Heart left ventricle (tissue), 13 donors: ENCODE measurements around the gene ITPRIPL1.

Experiments used
- POLR2A ChIP-seq, 2 donors: fragments of 450-650 bp; IDR thresholded peaks; one replicate each; pipeline ENCODE4 v1.6.1; 2017; ENCODE audit warnings: antibody characterized with exemption in 2 of 2, mild to moderate bottlenecking in 2 of 2, moderate library complexity in 2 of 2
- TF ChIP-seq, protein P1 (sequence below), 12 donors: fragments of 200-600 bp; sonication (generic) in 4 of 12; IDR thresholded peaks; one replicate each; pipeline versions ENCODE4 v1.5.0 to v1.8.0; 2018 to 2022; ENCODE audit warnings: antibody characterized with exemption in 12 of 12, mild to moderate bottlenecking in 5 of 12
- donor health status: ischemic (EF 13 %, LVEDD 7.1; RV severe dilation, severe dysfunction).
- donor health status: DM: no; HTN: yes; CAD: no.
- donor health status: DM: no; HTN: no; CAD: no.
- donor health status: ischemic (EF 25% LVEDD 6.9; RV normal size, moderate dysfunction).
- donor health status: ischemic (EF 25% LVEDD 5.7; RV mildly dilated, moderate dysfunction).
- donor health status: ischemic (EF 35%, LVEDD 5.7; RV mildly dilated, moderate dysfunction).
- donor health status: nonischemic (EF 11% LVEDD 7.7; RV severe dilation, severe dysfunction).
- donor health status: DM: yes; HTN: yes; CAD: no.
- donor health status: PGD.
- donor health status: ischemic (EF 29% LVEDD 5.4; RV normal size, mild dysfunction).
- donor health status: nonischemic (EF 23%, LVEDD 6.1; RV moderate dilation, normal function).

DNA sequence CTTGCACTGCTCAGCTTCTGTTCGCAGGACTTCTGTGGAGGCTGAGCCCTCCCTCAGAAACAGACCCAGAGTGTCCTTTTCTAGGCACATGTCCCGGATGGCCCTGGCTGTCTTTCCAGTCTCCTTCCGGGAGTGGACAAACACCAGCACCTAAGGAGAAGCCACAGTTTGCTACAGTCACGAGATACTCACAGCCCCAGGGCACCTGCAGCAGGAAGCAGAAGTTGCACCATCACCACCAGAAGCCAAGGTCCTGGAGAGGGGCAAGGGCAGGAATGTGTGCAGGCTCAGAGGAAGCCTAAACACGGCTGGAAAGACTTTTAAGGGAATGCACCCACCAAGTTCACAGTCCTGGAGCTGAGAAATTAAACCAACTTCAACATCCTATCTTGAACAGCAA, 33.4 kb upstream of the ITPRIPL1 start:
- TF ChIP-seq, protein P1, sequence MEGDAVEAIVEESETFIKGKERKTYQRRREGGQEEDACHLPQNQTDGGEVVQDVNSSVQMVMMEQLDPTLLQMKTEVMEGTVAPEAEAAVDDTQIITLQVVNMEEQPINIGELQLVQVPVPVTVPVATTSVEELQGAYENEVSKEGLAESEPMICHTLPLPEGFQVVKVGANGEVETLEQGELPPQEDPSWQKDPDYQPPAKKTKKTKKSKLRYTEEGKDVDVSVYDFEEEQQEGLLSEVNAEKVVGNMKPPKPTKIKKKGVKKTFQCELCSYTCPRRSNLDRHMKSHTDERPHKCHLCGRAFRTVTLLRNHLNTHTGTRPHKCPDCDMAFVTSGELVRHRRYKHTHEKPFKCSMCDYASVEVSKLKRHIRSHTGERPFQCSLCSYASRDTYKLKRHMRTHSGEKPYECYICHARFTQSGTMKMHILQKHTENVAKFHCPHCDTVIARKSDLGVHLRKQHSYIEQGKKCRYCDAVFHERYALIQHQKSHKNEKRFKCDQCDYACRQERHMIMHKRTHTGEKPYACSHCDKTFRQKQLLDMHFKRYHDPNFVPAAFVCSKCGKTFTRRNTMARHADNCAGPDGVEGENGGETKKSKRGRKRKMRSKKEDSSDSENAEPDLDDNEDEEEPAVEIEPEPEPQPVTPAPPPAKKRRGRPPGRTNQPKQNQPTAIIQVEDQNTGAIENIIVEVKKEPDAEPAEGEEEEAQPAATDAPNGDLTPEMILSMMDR (IDR thresholded peaks at IDR 0.05) = no peak
- TF ChIP-seq POLR2A (IDR thresholded peaks at IDR 0.05) = no peak
